OCI-LY3 (cell line): ENCODE data around the gene HIKESHI.

Source experiments
- H2AFZ ChIP-seq: fragments of 200-600, 300-600 bp; shearing (Covaris generic); 2 replicates; pipeline ENCODE4 v1.6.0; 2014; ENCODE audit warnings: antibody characterized with exemption, low read depth, low read length
- H3K27ac ChIP-seq: fragments of 200-600, 300-600 bp; sonication (generic); 2 replicates; pipeline ENCODE4 v1.5.1; 2014; ENCODE audit warnings: mild to moderate bottlenecking, low read length, moderate library complexity, mixed read lengths
- H3K27me3 ChIP-seq: fragments of 200-600, 300-600 bp; sonication (generic); 2 replicates; pipeline ENCODE4 v1.6.1; 2014; ENCODE audit warnings: low read depth, low read length, mixed read lengths
- H3K36me3 ChIP-seq: fragments of 200-600, 300-600 bp; sonication (generic); replicated peaks from 2 replicates; pipeline ENCODE3; 2014; ENCODE audit warnings: low read depth, low read length, mixed read lengths
- H3K4me1 ChIP-seq: fragments of 300-600, 200-600 bp; sonication (generic); 2 replicates; pipeline ENCODE4 v1.6.1; 2014; ENCODE audit warnings: low read length, mixed read lengths
- H3K4me2 ChIP-seq: fragments of 200-600, 300-600 bp; sonication (generic); 2 replicates; pipeline ENCODE4 v1.6.1; 2014; ENCODE audit warnings: low read length, mixed read lengths
- H3K4me3 ChIP-seq: fragments of 300-600, 200-600 bp; sonication (generic); 2 replicates; pipeline ENCODE4 v1.5.1; 2014; ENCODE audit warnings: antibody characterized with exemption, mild to moderate bottlenecking, low read length, moderate library complexity
- H3K79me2 ChIP-seq: fragments of 300-600, 200-600 bp; shearing (Covaris generic); 2 replicates; pipeline ENCODE4 v1.6.1; 2014; ENCODE audit warnings: mild to moderate bottlenecking, low read length, mixed read lengths
- H3K9ac ChIP-seq: fragments of 300-600, 200-600 bp; shearing (Covaris generic); 2 replicates; pipeline ENCODE4 v1.6.0; 2014; ENCODE audit warnings: mild to moderate bottlenecking, low read length, moderate library complexity
- H3K9me3 ChIP-seq: fragments of 200-600, 300-600 bp; shearing (Covaris generic); 2 replicates; pipeline ENCODE4 v1.6.1; 2014; ENCODE audit warnings: low read length, mixed read lengths; ENCODE audit not compliant: insufficient read depth
- H4K20me1 ChIP-seq: fragments of 200-600, 300-600 bp; sonication (generic); 2 replicates; pipeline ENCODE4 v1.6.1; 2016; ENCODE audit warnings: low read length, mixed read lengths; ENCODE audit not compliant: insufficient read depth
- EZH2phosphoT487 ChIP-seq: fragments of 200-600 bp; shearing (Covaris generic); IDR thresholded peaks from 2 replicates; pipeline ENCODE4 v1.6.1; 2018; ENCODE audit warnings: antibody characterized with exemption, mixed run types, low read depth
- TF ChIP-seq, protein P1 (sequence below): fragments of 200-600, 300-600 bp; sonication (generic); IDR thresholded peaks from 2 replicates; pipeline ENCODE4 v1.5.1; 2014; ENCODE audit warnings: antibody characterized with exemption, low read length, low read depth

HIKESHI gene

DNA sequence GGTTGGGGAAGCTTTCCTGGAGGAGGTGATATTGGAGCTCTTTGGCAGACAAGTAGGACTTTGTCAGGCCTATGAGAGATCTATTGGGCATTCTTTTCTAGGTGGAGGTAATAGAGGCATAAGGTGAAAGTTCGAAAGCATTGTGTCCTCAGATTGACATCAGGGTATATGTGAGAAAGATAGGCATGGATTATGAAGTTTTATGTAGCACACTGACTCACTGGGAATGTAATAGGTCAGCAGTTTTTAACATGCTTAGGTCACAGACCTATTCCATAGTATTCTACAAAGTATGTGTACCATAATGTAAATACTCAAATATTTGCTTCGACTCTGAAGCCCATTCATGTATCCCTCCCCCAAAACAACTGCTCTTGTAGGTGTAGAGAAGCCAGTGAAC is 11.8 kb downstream of the HIKESHI start:
- H2AFZ ChIP-seq: no peak overlapping the region
- H3K79me2 ChIP-seq: peaks cover 14% of the 10 kb centered on the region; the same call in 1 of the 2 replicates
- H3K9me3 ChIP-seq: no peaks in the 10 kb centered on the region
- H3K4me1 ChIP-seq: no peaks in the 10 kb centered on the region
- H3K27me3 ChIP-seq: no peaks in the 10 kb centered on the region
- no peaks in the 10 kb centered on the region for H4K20me1 ChIP-seq
- H3K9ac ChIP-seq: no peak overlapping the region
- no peak overlapping the region for H3K4me3 ChIP-seq
- peaks cover 14% of the 10 kb centered on the region for H3K36me3 ChIP-seq
- H3K27ac ChIP-seq: no peak overlapping the region
- H3K4me2 ChIP-seq: no peak overlapping the region
- no peak for TF ChIP-seq EZH2phosphoT487
- TF ChIP-seq, protein P1, sequence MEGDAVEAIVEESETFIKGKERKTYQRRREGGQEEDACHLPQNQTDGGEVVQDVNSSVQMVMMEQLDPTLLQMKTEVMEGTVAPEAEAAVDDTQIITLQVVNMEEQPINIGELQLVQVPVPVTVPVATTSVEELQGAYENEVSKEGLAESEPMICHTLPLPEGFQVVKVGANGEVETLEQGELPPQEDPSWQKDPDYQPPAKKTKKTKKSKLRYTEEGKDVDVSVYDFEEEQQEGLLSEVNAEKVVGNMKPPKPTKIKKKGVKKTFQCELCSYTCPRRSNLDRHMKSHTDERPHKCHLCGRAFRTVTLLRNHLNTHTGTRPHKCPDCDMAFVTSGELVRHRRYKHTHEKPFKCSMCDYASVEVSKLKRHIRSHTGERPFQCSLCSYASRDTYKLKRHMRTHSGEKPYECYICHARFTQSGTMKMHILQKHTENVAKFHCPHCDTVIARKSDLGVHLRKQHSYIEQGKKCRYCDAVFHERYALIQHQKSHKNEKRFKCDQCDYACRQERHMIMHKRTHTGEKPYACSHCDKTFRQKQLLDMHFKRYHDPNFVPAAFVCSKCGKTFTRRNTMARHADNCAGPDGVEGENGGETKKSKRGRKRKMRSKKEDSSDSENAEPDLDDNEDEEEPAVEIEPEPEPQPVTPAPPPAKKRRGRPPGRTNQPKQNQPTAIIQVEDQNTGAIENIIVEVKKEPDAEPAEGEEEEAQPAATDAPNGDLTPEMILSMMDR: no peak

DNA sequence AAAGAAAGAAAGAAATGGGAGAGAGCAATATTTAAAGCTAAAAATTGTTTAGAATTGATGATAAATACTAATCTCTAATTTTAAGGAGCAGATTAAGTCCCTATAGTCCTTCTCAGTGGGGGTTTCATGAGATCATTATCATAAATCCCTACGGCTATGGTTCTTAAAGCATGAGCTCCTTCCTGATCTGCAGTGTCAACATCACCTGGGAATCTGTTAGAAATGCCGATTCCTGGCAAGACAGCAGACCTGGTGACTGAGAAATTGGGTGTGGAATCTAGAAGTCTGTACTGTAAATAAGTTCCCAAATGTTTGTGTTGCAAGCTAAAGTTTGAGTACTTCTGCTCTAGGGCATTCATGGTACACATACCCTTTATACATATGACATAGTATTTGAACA is 12.6 kb downstream of the HIKESHI start:
- peaks cover 14% of the 10 kb centered on the region; the same call in 1 of the 2 replicates for H3K79me2 ChIP-seq
- H3K4me1 ChIP-seq: no peaks in the 10 kb centered on the region
- H3K36me3 ChIP-seq: peaks cover 17% of the 10 kb centered on the region

DNA sequence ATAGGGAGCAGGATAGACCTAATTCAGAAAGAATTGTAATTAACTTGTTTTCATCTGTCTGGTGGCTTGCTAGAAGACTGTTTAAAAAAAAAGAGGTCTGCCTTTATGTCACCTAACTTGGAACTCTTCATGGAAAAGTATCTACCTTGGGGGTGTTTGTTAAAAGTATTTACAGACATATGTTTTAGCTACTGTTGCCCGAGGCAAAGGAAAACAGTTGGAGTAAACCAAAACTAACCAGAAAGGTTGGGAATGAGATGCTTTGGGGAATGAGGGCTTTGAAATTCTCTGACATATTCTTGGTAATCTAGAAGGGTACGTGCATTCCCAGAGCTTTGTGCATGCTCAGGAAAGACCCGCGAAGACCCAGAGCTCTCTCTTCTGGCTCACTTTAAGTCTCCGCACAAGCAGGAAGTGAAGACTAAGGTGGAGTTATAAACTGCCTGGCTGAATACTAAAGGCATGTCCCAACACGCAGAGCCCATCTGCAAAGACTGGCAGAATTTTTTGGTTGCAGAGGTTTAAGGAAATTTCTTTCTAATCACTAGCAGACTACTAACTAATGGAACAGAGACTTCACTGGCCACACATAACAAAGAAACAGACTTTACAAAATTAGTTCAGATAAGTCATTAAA is 33.2 kb downstream of the HIKESHI start:
- H2AFZ ChIP-seq: no peak overlapping the region
- no peaks in the 10 kb centered on the region for H3K9me3 ChIP-seq
- H3K4me2 ChIP-seq: no peak overlapping the region
- no peak overlapping the region for H3K4me3 ChIP-seq
- no peaks in the 10 kb centered on the region for H3K27me3 ChIP-seq
- H4K20me1 ChIP-seq: no peaks in the 10 kb centered on the region
- no peak overlapping the region for H3K9ac ChIP-seq
- H3K27ac ChIP-seq: no peak overlapping the region
- no peaks in the 10 kb centered on the region for H3K79me2 ChIP-seq
- peaks cover 4% of the 10 kb centered on the region; the same call in 1 of the 2 replicates for H3K4me1 ChIP-seq
- H3K36me3 ChIP-seq: peaks cover 24% of the 10 kb centered on the region
- no peak for TF ChIP-seq EZH2phosphoT487
- TF ChIP-seq, protein P1: no peak

More for the DNA sequence above, 12.6 kb downstream of the HIKESHI start:
- Histone ChIP-seq H3K4me3 (no peak overlapping the region), H3K27me3 (no peaks in the 10 kb centered on the region), H2AFZ (no peak overlapping the region), H4K20me1 (no peaks in the 10 kb centered on the region), H3K4me2 (no peak overlapping the region), H3K9ac (no peak overlapping the region), H3K27ac (no peak overlapping the region), H3K9me3 (no peaks in the 10 kb centered on the region)
- no peak for TF ChIP-seq EZH2phosphoT487
- TF ChIP-seq, protein P1: no peak

DNA sequence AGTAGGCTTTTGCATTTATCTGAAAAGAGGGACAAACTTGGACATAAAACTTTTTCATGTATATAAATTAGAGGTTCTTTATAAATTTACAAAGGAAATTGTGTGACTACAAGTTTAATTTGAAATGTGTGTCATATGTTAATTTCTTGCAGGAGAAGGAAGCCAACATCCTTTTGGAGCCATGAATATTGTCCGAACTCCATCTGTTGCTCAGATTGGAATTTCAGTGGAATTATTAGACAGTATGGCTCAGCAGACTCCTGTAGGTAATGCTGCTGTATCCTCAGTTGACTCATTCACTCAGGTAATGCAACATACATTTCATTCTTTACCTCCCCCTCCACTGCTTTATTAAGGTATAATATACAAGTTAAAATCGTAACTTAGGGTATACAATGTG is 35.2 kb downstream of the HIKESHI start:
- TF ChIP-seq, protein P1: no peak
- TF ChIP-seq EZH2phosphoT487: no peak
- Histone ChIP-seq H3K4me1 (peaks cover 4% of the 10 kb centered on the region; the same call in 1 of the 2 replicates), H3K36me3 (peaks cover 24% of the 10 kb centered on the region), H3K9me3 (no peaks in the 10 kb centered on the region), H3K4me2 (no peak overlapping the region), H3K27me3 (no peaks in the 10 kb centered on the region), H4K20me1 (no peaks in the 10 kb centered on the region), H3K79me2 (no peaks in the 10 kb centered on the region), H3K27ac (no peak overlapping the region), H2AFZ (no peak overlapping the region), H3K4me3 (no peak overlapping the region), H3K9ac (no peak overlapping the region)
